Mesenchymal stem cell (in vitro differentiated cells and primary cell): ENCODE data around the gene CTDSP2.

Experiments used
- DNase-seq: peaks from one replicate; pipeline ENCODE4 v3.0.0-alpha.2; 2013
- H2AFZ ChIP-seq: one replicate; pipeline ENCODE4 v1.6.1; 2013; ENCODE audit warnings: low read depth, mild to moderate bottlenecking, control low read depth, inconsistent platforms, low read length, moderate library complexity
- H2AK5ac ChIP-seq: 2 replicates; pipeline ENCODE4 v1.6.1; 2013; ENCODE audit warnings: low read length, moderate library complexity, mild to moderate bottlenecking, inconsistent platforms; ENCODE audit not compliant: severe bottlenecking
- H2BK120ac ChIP-seq: one replicate; pipeline ENCODE4 v1.6.1; 2013; ENCODE audit warnings: low read depth, mild to moderate bottlenecking, inconsistent platforms, low read length, moderate library complexity
- H2BK12ac ChIP-seq, 2 experiments: one replicate each; pipeline ENCODE4 v1.6.1; 2013; ENCODE audit warnings: inconsistent platforms in 2 of 2, low read length in 2 of 2, mild to moderate bottlenecking in 2 of 2, moderate library complexity in 2 of 2, control low read depth in 1 of 2
- H2BK15ac ChIP-seq: one replicate; pipeline ENCODE4 v1.6.1; 2013; ENCODE audit warnings: mild to moderate bottlenecking, low read depth, inconsistent platforms; ENCODE audit not compliant: poor library complexity, severe bottlenecking
- H2BK5ac ChIP-seq: 2 replicates; pipeline ENCODE4 v1.6.1; 2013; ENCODE audit warnings: low read depth, mild to moderate bottlenecking, low read length, control low read depth, inconsistent platforms; ENCODE audit not compliant: poor library complexity, severe bottlenecking
- H3K14ac ChIP-seq, 2 experiments: one replicate each; pipeline ENCODE4 v1.6.1; 2013; ENCODE audit warnings: inconsistent platforms in 2 of 2, low read length in 2 of 2, control low read depth in 1 of 2, mild to moderate bottlenecking in 1 of 2, moderate library complexity in 1 of 2
- H3K18ac ChIP-seq, 2 experiments: one replicate each; pipeline ENCODE4 v1.6.1; 2013; ENCODE audit warnings: inconsistent platforms in 2 of 2, low read length in 2 of 2, control low read depth in 1 of 2, low read depth in 1 of 2, mild to moderate bottlenecking in 1 of 2
- H3K23ac ChIP-seq, 2 experiments: one replicate each; pipeline ENCODE4 v1.6.1; 2013; ENCODE audit warnings: inconsistent platforms in 2 of 2, low read length in 2 of 2, mild to moderate bottlenecking in 2 of 2, moderate library complexity in 2 of 2, control low read depth in 1 of 2
- H3K27ac ChIP-seq: 2 replicates; pipeline ENCODE4 v1.5.1; 2013; ENCODE audit warnings: mild to moderate bottlenecking, moderate library complexity, low read length, control low read depth, inconsistent platforms; ENCODE audit not compliant: poor library complexity, severe bottlenecking
- H3K27me3 ChIP-seq, 2 experiments: 2 replicates each; pipeline versions ENCODE4 v1.6.1 to v1.7.0; 2013; ENCODE audit warnings: low read length in 2 of 2, mild to moderate bottlenecking in 2 of 2, moderate library complexity in 2 of 2, control low read depth in 1 of 2, inconsistent platforms in 1 of 2; ENCODE audit not compliant: control insufficient read depth in 1 of 2, insufficient read depth in 1 of 2
- H3K36me3 ChIP-seq, 2 experiments: 2 replicates each; pipeline versions ENCODE4 v1.6.1 to v1.7.0; 2013; ENCODE audit warnings: low read length in 2 of 2, control low read depth in 1 of 2, inconsistent platforms in 1 of 2, low read depth in 1 of 2, mild to moderate bottlenecking in 1 of 2; ENCODE audit not compliant: insufficient read depth in 2 of 2, control insufficient read depth in 1 of 2
- H3K4ac ChIP-seq, 2 experiments: one replicate each; pipeline ENCODE4 v1.6.1; 2013; ENCODE audit warnings: inconsistent platforms in 2 of 2, low read length in 2 of 2, mild to moderate bottlenecking in 2 of 2, moderate library complexity in 2 of 2, control low read depth in 1 of 2, low read depth in 1 of 2
- H3K4me1 ChIP-seq: 2 replicates; pipeline ENCODE4 v1.6.1; 2013; ENCODE audit warnings: low read depth, low read length, control low read depth; ENCODE audit not compliant: control insufficient read depth, insufficient read depth
- H3K4me2 ChIP-seq: 2 replicates; pipeline ENCODE4 v1.6.1; 2013; ENCODE audit warnings: low read length, mild to moderate bottlenecking, inconsistent platforms; ENCODE audit not compliant: poor library complexity, severe bottlenecking
- H3K4me3 ChIP-seq, 2 experiments: 2 replicates each; pipeline versions ENCODE4 v1.5.1 to v1.7.0; 2013; ENCODE audit warnings: low read length in 2 of 2, mild to moderate bottlenecking in 2 of 2, control low read depth in 1 of 2, low read depth in 1 of 2; ENCODE audit not compliant: insufficient read depth in 1 of 2
- H3K79me1 ChIP-seq: replicated peaks from 2 replicates; pipeline ENCODE4 v1.6.1; 2013; ENCODE audit warnings: mild to moderate bottlenecking, control low read depth, low read length, inconsistent platforms; ENCODE audit not compliant: poor library complexity, severe bottlenecking
- H3K9ac ChIP-seq: 2 replicates; pipeline ENCODE4 v1.7.0; 2013; ENCODE audit warnings: mild to moderate bottlenecking, low read length, moderate library complexity
- H3K9me3 ChIP-seq: 2 replicates; pipeline ENCODE4 v1.7.0; 2013; ENCODE audit warnings: mild to moderate bottlenecking, low read length; ENCODE audit not compliant: control insufficient read depth
- H4K8ac ChIP-seq: one replicate; pipeline ENCODE4 v1.6.1; 2013; ENCODE audit warnings: inconsistent platforms, mild to moderate bottlenecking, low read length, moderate library complexity
- H4K91ac ChIP-seq: one replicate; pipeline ENCODE4 v1.6.1; 2013; ENCODE audit warnings: mild to moderate bottlenecking, low read length, inconsistent platforms
- WGBS: methylation state at CpG from one replicate; pipeline ENCODE4 v1.1.7; 2013; ENCODE audit warnings: mixed read lengths; 5-methylcytosine and 5-hydroxymethylcytosine counted together

Gene CTDSP2

GRCh38 chr12:57841445-57841844 lies 5.1 kb downstream of the CTDSP2 start:
- Histone ChIP-seq H4K8ac (no peak overlapping the region), H2BK5ac (no peak overlapping the region), H3K4me3 (peak overlapping the region in 1 of 2 experiments; percentile 16), H2BK15ac (no peak overlapping the region), H3K18ac (no peak overlapping the region), H3K27ac (no peak overlapping the region), H3K23ac (no peak overlapping the region), H2BK120ac (no peak overlapping the region), H2AFZ (no peak overlapping the region), H3K4me1 (peaks cover 47% of the 10 kb centered on the region), H3K4ac (no peak overlapping the region), H3K4me2 (no peak overlapping the region), H3K36me3 (peaks cover 2 to 23% of the 10 kb centered on the region in 2 experiments), H2AK5ac (no peak overlapping the region), H3K14ac (no peak overlapping the region), H2BK12ac (no peak overlapping the region), H4K91ac (no peak overlapping the region), H3K9me3 (no peaks in the 10 kb centered on the region), H3K9ac (peak overlapping the region; percentile 99), H3K27me3 (no peaks in the 10 kb centered on the region), H3K79me1 (no peaks in the 10 kb centered on the region)
- WGBS, result 100% methylated on average over 1 of the region's 4 CpGs
- DNase-seq, result no peak

GRCh38 chr12:57840726-57841125 lies 5.8 kb downstream of the CTDSP2 start:
- Histone ChIP-seq H2BK15ac (no peak overlapping the region), H3K14ac (no peak overlapping the region), H3K27me3 (no peaks in the 10 kb centered on the region), H2AK5ac (no peak overlapping the region), H3K9ac (peak overlapping the region; percentile 99), H3K36me3 (peaks cover 2 to 23% of the 10 kb centered on the region in 2 experiments), H3K9me3 (no peaks in the 10 kb centered on the region), H3K4ac (no peak overlapping the region), H3K23ac (no peak overlapping the region), H4K8ac (no peak overlapping the region), H3K18ac (no peak overlapping the region), H4K91ac (no peak overlapping the region), H3K27ac (no peak overlapping the region), H3K4me3 (peak overlapping the region in 1 of 2 experiments; percentile 16), H3K4me2 (no peak overlapping the region), H2BK12ac (no peak overlapping the region), H2BK5ac (no peak overlapping the region), H2AFZ (no peak overlapping the region), H2BK120ac (no peak overlapping the region), H3K79me1 (no peaks in the 10 kb centered on the region), H3K4me1 (peaks cover 52% of the 10 kb centered on the region)
- peak; percentile 44 for DNase-seq
- 90% methylated on average over 3 of the region's 3 CpGs for WGBS

GRCh38 chr12:57839996-57840395 lies 6.5 kb downstream of the CTDSP2 start:
- Histone ChIP-seq H4K8ac (no peak overlapping the region), H3K4me3 (peak overlapping the region in 1 of 2 experiments; percentile 22), H3K14ac (peak overlapping the region in 1 of 2 experiments; percentile 79)

GRCh38 chr12:57838594-57839302 lies 7.8 kb downstream of the CTDSP2 start:
- Histone ChIP-seq H2AK5ac (peak overlapping the region; percentile 43), H2BK12ac (peak overlapping the region; percentile 8 to 75), H2BK15ac (no peak overlapping the region), H3K9me3 (no peaks in the 10 kb centered on the region), H3K4ac (peak overlapping the region in 1 of 2 experiments; percentile 46), H3K4me3 (peak overlapping the region in 1 of 2 experiments; percentile 67), H3K23ac (no peak overlapping the region), H3K27me3 (no peaks in the 10 kb centered on the region), H4K8ac (peak overlapping the region; percentile 79), H2BK120ac (peak overlapping the region; percentile 27), H2AFZ (no peak overlapping the region), H3K14ac (no peak overlapping the region), H4K91ac (peak overlapping the region; percentile 43), H3K36me3 (peaks cover 2 to 23% of the 10 kb centered on the region in 2 experiments), H3K27ac (peak overlapping the region; percentile 79), H3K18ac (peak overlapping the region; percentile 58 to 77), H3K4me1 (peaks cover 58% of the 10 kb centered on the region), H3K4me2 (no peak overlapping the region), H3K9ac (peak overlapping the region; percentile 41), H2BK5ac (no peak overlapping the region), H3K79me1 (no peaks in the 10 kb centered on the region)
- DNase-seq, result no peak
- WGBS, result 78% methylated on average over 8 of the region's 8 CpGs

More at GRCh38 chr12:57839996-57840395, 6.5 kb downstream of the CTDSP2 start:
- Histone ChIP-seq H3K27ac (no peak overlapping the region), H3K18ac (no peak overlapping the region), H3K9me3 (no peaks in the 10 kb centered on the region), H2AFZ (no peak overlapping the region), H4K91ac (no peak overlapping the region), H3K27me3 (no peaks in the 10 kb centered on the region), H3K36me3 (peaks cover 2 to 23% of the 10 kb centered on the region in 2 experiments), H3K9ac (peak overlapping the region; percentile 19), H3K4me1 (peaks cover 58% of the 10 kb centered on the region), H2BK5ac (no peak overlapping the region), H3K4me2 (no peak overlapping the region), H2BK120ac (no peak overlapping the region), H3K79me1 (no peaks in the 10 kb centered on the region), H2AK5ac (peak overlapping the region; percentile 24), H2BK15ac (no peak overlapping the region), H3K4ac (no peak overlapping the region), H2BK12ac (no peak overlapping the region), H3K23ac (peak overlapping the region in 1 of 2 experiments; percentile 43)
- 89% methylated on average over 5 of the region's 5 CpGs for WGBS
- DNase-seq, result no peak
